OCI-LY1 (cell line): ENCODE measurements around the gene BBS4.

ENCODE experiments used
- H2AFZ ChIP-seq: fragments of 200-600 bp; sonication (generic), shearing (Covaris generic); 2 replicates; pipeline ENCODE4 v1.6.0; 2014; ENCODE audit warnings: antibody characterized with exemption, mild to moderate bottlenecking, low read length
- H3F3A ChIP-seq: fragments of 200-600 bp; sonication (generic), shearing (Covaris generic); 2 replicates; pipeline ENCODE4 v1.6.0; 2014; ENCODE audit warnings: mild to moderate bottlenecking, antibody characterized with exemption, low read length, moderate library complexity; ENCODE audit not compliant: insufficient read depth
- H3K27ac ChIP-seq: fragments of 200-600 bp; sonication (generic); 2 replicates; pipeline ENCODE4 v1.5.1; 2014; ENCODE audit warnings: low read length, mixed run types, mild to moderate bottlenecking, low read depth; ENCODE audit not compliant: poor library complexity, severe bottlenecking
- H3K27me3 ChIP-seq: fragments of 200-600 bp; sonication (generic); 2 replicates; pipeline ENCODE4 v1.6.0; 2014; ENCODE audit warnings: antibody characterized with exemption, mild to moderate bottlenecking, low read length, moderate library complexity; ENCODE audit not compliant: insufficient read depth
- H3K36me3 ChIP-seq: fragments of 200-600 bp; sonication (generic); 2 replicates; pipeline ENCODE4 v1.6.1; 2014; ENCODE audit warnings: mild to moderate bottlenecking, antibody characterized with exemption, low read length, moderate library complexity, mixed read lengths; ENCODE audit not compliant: insufficient read depth
- H3K4me1 ChIP-seq: fragments of 200-600 bp; sonication (generic); 2 replicates; pipeline ENCODE4 v1.5.1; 2014; ENCODE audit warnings: mild to moderate bottlenecking, low read length, moderate library complexity; ENCODE audit not compliant: insufficient read depth, severe bottlenecking
- H3K4me2 ChIP-seq: fragments of 200-600 bp; sonication (generic), shearing (Covaris generic); 2 replicates; pipeline ENCODE4 v1.6.1; 2014; ENCODE audit warnings: low read length
- H3K4me3 ChIP-seq: fragments of 200-600 bp; sonication (generic); 2 replicates; pipeline ENCODE4 v1.5.1; 2014; ENCODE audit warnings: low read length, low read depth, mild to moderate bottlenecking, mixed read lengths; ENCODE audit not compliant: poor library complexity, severe bottlenecking
- H3K79me2 ChIP-seq: fragments of 200-600 bp; shearing (Covaris generic); 2 replicates; pipeline ENCODE4 v1.6.1; 2016; ENCODE audit warnings: mixed run types, low read length, mixed read lengths; ENCODE audit not compliant: insufficient read depth
- H3K9ac ChIP-seq: fragments of 200-600 bp; sonication (generic), shearing (Covaris generic); 2 replicates; pipeline ENCODE4 v1.6.1; 2014; ENCODE audit warnings: mild to moderate bottlenecking, low read length, mixed read lengths
- H3K9me2 ChIP-seq: fragments of 200-600 bp; sonication (generic), shearing (Covaris generic); 2 replicates; pipeline ENCODE4 v1.6.1; 2014; ENCODE audit warnings: low read depth, mild to moderate bottlenecking, low read length, mixed read lengths
- H3K9me3 ChIP-seq: fragments of 200-600 bp; shearing (Covaris generic); 2 replicates; pipeline ENCODE4 v1.6.1; 2014; ENCODE audit warnings: low read length, mixed read lengths
- H4K20me1 ChIP-seq: fragments of 200-600 bp; sonication (generic), shearing (Covaris generic); 2 replicates; pipeline ENCODE4 v1.6.0; 2016; ENCODE audit warnings: mild to moderate bottlenecking, low read length; ENCODE audit not compliant: insufficient read depth
- EZH2 ChIP-seq: fragments of 200-600 bp; sonication (generic), shearing (Covaris generic); IDR thresholded peaks from 2 replicates; pipeline ENCODE4 v1.8.0; 2017; ENCODE audit warnings: borderline replicate concordance, mixed run types, mild to moderate bottlenecking, antibody characterized with exemption, low read length, moderate library complexity, mixed read lengths
- TF ChIP-seq, protein P1 (sequence below): fragments of 200-600 bp; sonication (generic), shearing (Covaris generic); IDR thresholded peaks from 2 replicates; pipeline ENCODE4 v1.5.1; 2017; ENCODE audit warnings: mild to moderate bottlenecking, antibody characterized with exemption, low read length, moderate library complexity, mixed read lengths

Gene BBS4

DNA sequence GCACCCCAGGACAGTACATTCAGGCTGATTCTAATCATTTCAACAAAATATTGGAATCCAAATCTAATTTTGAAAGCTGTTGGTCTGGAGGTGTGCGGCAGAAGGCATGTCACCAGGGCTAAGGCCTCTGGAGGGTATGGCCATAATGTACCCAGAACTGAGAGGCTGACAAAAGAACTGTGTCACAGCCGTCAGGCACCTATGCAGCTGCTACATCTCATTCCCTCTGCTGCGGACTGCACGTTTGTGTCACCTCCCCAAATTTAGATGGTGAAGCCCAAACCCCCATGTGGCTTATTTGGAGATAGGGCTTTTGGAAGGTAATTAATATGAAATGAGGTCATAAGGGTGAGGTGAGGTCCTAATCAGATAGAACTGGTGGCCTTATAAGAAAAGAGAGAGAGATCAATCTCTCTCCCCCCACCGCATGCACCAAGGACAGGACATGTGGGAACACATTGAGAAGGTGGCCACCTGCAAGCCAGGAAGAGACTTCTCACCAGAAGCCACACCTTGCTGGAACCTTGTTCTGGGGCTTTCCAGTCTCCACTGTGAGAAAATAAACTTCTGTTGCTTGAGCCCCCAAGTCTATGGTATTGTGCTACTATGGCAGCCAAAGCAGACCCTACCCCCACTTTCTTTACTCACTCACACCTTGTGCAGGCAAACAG, 74.7 kb downstream of the BBS4 start:
- H3K4me3 ChIP-seq, result no peak overlapping the region
- H4K20me1 ChIP-seq, result no peaks in the 10 kb centered on the region
- peaks cover 89% of the 10 kb centered on the region for H3K36me3 ChIP-seq
- H3K79me2 ChIP-seq, result no peaks in the 10 kb centered on the region
- no peaks in the 10 kb centered on the region for H3K27me3 ChIP-seq
- no peaks in the 10 kb centered on the region for H3K9me3 ChIP-seq
- H3K9ac ChIP-seq, result no peak overlapping the region
- no peak overlapping the region for H2AFZ ChIP-seq
- no peak overlapping the region for H3K4me2 ChIP-seq
- TF ChIP-seq, protein P1, sequence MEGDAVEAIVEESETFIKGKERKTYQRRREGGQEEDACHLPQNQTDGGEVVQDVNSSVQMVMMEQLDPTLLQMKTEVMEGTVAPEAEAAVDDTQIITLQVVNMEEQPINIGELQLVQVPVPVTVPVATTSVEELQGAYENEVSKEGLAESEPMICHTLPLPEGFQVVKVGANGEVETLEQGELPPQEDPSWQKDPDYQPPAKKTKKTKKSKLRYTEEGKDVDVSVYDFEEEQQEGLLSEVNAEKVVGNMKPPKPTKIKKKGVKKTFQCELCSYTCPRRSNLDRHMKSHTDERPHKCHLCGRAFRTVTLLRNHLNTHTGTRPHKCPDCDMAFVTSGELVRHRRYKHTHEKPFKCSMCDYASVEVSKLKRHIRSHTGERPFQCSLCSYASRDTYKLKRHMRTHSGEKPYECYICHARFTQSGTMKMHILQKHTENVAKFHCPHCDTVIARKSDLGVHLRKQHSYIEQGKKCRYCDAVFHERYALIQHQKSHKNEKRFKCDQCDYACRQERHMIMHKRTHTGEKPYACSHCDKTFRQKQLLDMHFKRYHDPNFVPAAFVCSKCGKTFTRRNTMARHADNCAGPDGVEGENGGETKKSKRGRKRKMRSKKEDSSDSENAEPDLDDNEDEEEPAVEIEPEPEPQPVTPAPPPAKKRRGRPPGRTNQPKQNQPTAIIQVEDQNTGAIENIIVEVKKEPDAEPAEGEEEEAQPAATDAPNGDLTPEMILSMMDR, result no peak
- no peak for TF ChIP-seq EZH2
- H3K27ac ChIP-seq, result no peak overlapping the region
- no peaks in the 10 kb centered on the region for H3K9me2 ChIP-seq
- no peaks in the 10 kb centered on the region for H3K4me1 ChIP-seq
- H3F3A ChIP-seq, result no peaks in the 10 kb centered on the region

DNA sequence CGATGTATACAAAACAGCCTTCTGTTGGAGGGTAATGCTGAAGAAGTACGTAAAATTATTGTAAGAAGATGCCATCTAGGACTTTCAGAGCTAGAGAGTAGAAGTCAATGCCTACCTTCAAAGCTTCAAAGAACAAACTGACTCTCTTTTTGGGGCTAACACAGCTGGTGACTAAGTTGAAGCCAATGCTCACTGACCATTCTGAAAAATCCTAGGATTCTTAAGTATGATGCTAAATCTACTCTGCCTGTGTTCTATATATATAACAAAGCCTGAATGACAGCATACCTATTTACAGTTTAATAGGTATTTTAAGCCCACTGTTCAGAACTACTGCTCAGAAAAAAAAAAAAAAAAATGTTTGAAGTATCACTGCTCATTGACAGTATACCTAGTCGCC, 78.6 kb downstream of the BBS4 start:
- peaks cover 14% of the 10 kb centered on the region for H3K79me2 ChIP-seq
- H3K9me2 ChIP-seq, result no peaks in the 10 kb centered on the region

DNA sequence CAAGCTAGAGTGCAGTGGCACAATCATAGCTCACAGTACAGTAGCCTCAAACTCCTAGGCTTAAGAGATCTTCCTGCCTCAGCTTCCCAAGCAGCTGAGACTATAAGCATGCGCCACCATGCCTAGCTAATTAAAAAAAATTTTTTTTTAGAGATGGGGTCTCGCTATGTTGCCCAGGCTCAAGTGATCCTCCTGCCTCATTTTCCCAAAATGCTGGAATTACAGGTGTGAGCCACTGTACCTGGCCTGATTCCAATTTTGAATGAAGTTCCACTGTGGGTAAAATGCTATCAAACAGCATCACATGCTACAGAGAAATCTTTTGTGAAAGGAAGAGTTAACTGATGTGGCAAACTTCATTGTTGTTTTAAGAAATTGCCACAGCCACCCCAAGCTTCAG, 80.0 kb downstream of the BBS4 start:
- no peaks in the 10 kb centered on the region for H4K20me1 ChIP-seq
- H3K27ac ChIP-seq, result no peak overlapping the region
- peaks cover 13% of the 10 kb centered on the region for H3K9me3 ChIP-seq
- TF ChIP-seq, protein P1, result no peak
- TF ChIP-seq EZH2, result no peak
- no peak overlapping the region for H3K9ac ChIP-seq
- H3K4me3 ChIP-seq, result no peak overlapping the region
- H3K4me2 ChIP-seq, result no peak overlapping the region
- H3K4me1 ChIP-seq, result no peaks in the 10 kb centered on the region
- H3F3A ChIP-seq, result no peaks in the 10 kb centered on the region
- H2AFZ ChIP-seq, result no peak overlapping the region
- H3K27me3 ChIP-seq, result no peaks in the 10 kb centered on the region
- no peaks in the 10 kb centered on the region for H3K9me2 ChIP-seq
- peaks cover 92% of the 10 kb centered on the region for H3K36me3 ChIP-seq
- H3K79me2 ChIP-seq, result peaks cover 14% of the 10 kb centered on the region

More for the DNA sequence above, 78.6 kb downstream of the BBS4 start:
- peaks cover 13% of the 10 kb centered on the region for H3K9me3 ChIP-seq
- H3K27me3 ChIP-seq, result no peaks in the 10 kb centered on the region
- H3F3A ChIP-seq, result no peaks in the 10 kb centered on the region
- no peak overlapping the region for H3K27ac ChIP-seq
- no peak overlapping the region for H3K4me2 ChIP-seq
- no peaks in the 10 kb centered on the region for H4K20me1 ChIP-seq
- H2AFZ ChIP-seq, result no peak overlapping the region
- peaks cover 94% of the 10 kb centered on the region for H3K36me3 ChIP-seq
- H3K9ac ChIP-seq, result no peak overlapping the region
- H3K4me3 ChIP-seq, result no peak overlapping the region
- TF ChIP-seq EZH2, result no peak
- TF ChIP-seq, protein P1, result no peak
- H3K4me1 ChIP-seq, result no peaks in the 10 kb centered on the region
